ENCODE data around the gene LIMCH1.

GRCh38 chr4:41580007-41580406, 42.0 kb downstream of the LIMCH1 start:
- TF ChIP-seq EZH2 (IDR thresholded peaks at IDR 0.05; ENCODE audit: borderline replicate concordance, low read depth, low read length, severe bottlenecking) (no peak), CTCF (IDR thresholded peaks at IDR 0.05; ENCODE audit: borderline replicate concordance, extremely low read depth, low read length, poor library complexity, severe bottlenecking) (no peak)

All from DND-41 (cell line).